ENCODE data around the gene CPN2. TPM values are rescaled to one million over a fixed set of nuclear protein-coding genes. Genes with fewer than 3 reads are reported as not detected.

The CPN2 gene
- total and polyA plus RNA-seq, 2 donors (not counting 3 experiments of a cell fraction or from before 2014, with no cell fraction given): not detected

GRCh38 chr3:194316918-194317317, 34.2 kb downstream of the CPN2 start:
- TF ChIP-seq POLR2AphosphoS5 (IDR thresholded peaks at IDR 0.05; ENCODE audit: insufficient read depth, low read depth, low read length) (no peak), GATA2 (IDR thresholded peaks at IDR 0.05; ENCODE audit: insufficient read depth, insufficient read length, low read depth, low read length) (no peak), CTCF (IDR thresholded peaks at IDR 0.05; ENCODE audit: extremely low read depth in 1 of 2, insufficient read depth in 1 of 2, low read depth in 1 of 2, low read length in 2 of 2) (no peak), FOS (IDR thresholded peaks at IDR 0.05; ENCODE audit: borderline replicate concordance, insufficient read depth, low read length) (no peak), EZH2 (IDR thresholded peaks at IDR 0.05; ENCODE audit: borderline replicate concordance, low read depth, low read length, severe bottlenecking) (no peak), JUN (IDR thresholded peaks at IDR 0.05; ENCODE audit: borderline replicate concordance, insufficient read depth, insufficient read length, low read depth) (no peak)
- Histone ChIP-seq H3K4me2 (ENCODE audit: insufficient read depth, low read length) (no peak overlapping the region), H3K36me3 (ENCODE audit: control insufficient read depth in 2 of 2, extremely low read depth in 1 of 2, insufficient read depth in 2 of 2, low read length in 2 of 2) (no peaks in the 10 kb centered on the region), H3K4me3 (replicated peaks in 1 of 3; ENCODE audit: insufficient read depth in 1 of 3, low read depth in 1 of 3, low read length in 3 of 3) (no peak overlapping the region), H3K9me1 (replicated peaks; ENCODE audit: control insufficient read depth, extremely low read depth, insufficient read depth, low read length) (no peaks in the 10 kb centered on the region), H3K9ac (replicated peaks; ENCODE audit: extremely low read depth, insufficient read depth, low read length) (no peak overlapping the region), H3K27me3 (ENCODE audit: control insufficient read depth in 2 of 2, insufficient read depth in 2 of 2, low read length in 2 of 2) (peaks cover 4 to 5% of the 10 kb centered on the region in 2 experiments), H3K4me1 (ENCODE audit: control insufficient read depth, extremely low read depth, insufficient read depth, low read length) (peaks cover 7% of the 10 kb centered on the region), H2AFZ (ENCODE audit: low read depth, low read length) (no peak overlapping the region), H3K79me2 (ENCODE audit: control insufficient read depth, insufficient read depth, low read length) (no peaks in the 10 kb centered on the region), H3K27ac (ENCODE audit: insufficient read depth, low read depth, low read length) (no peak overlapping the region), H3K9me3 (replicated peaks; ENCODE audit: control insufficient read depth, insufficient read depth, low read length) (no peaks in the 10 kb centered on the region), H4K20me1 (replicated peaks; ENCODE audit: control insufficient read depth, extremely low read depth, insufficient read depth, low read length) (no peaks in the 10 kb centered on the region)
- POLR2A ChIA-PET: no interaction called here
- no TSS peak for BruUV-seq (replicated peaks)
- DNase-seq (ENCODE audit: low read depth, low spot score): no peak
- CTCF ChIA-PET: interaction anchor here (1.0 to 5.6 kb wide), 10 partner anchors 19 to 651 kb away, joined by 3 to 355 read pairs (median 30); partner anchors contain the start of gene HES1
- intact Hi-C loops (cut with micrococcal nuclease) (loop anchor here (5.0 kb wide), 1 partner anchor 230 kb away; no protein-coding TSS in a partner anchor), dilution Hi-C loops (cut with MboI; ENCODE audit: extremely low pct_ligation_motif_present, low sequenced_read_pairs) (loop anchor here (25.0 kb wide), 1 partner anchor 555 kb away; no protein-coding TSS in a partner anchor)
- FAIRE-seq: no peak

Measured in endothelial cell of umbilical vein (primary cell).